ENCODE measurements around the gene KLF16.

KLF16 gene

GRCh38 chr19:1862424-1863327, 703 bp downstream of the KLF16 start:
- TF ChIP-seq, protein P1, sequence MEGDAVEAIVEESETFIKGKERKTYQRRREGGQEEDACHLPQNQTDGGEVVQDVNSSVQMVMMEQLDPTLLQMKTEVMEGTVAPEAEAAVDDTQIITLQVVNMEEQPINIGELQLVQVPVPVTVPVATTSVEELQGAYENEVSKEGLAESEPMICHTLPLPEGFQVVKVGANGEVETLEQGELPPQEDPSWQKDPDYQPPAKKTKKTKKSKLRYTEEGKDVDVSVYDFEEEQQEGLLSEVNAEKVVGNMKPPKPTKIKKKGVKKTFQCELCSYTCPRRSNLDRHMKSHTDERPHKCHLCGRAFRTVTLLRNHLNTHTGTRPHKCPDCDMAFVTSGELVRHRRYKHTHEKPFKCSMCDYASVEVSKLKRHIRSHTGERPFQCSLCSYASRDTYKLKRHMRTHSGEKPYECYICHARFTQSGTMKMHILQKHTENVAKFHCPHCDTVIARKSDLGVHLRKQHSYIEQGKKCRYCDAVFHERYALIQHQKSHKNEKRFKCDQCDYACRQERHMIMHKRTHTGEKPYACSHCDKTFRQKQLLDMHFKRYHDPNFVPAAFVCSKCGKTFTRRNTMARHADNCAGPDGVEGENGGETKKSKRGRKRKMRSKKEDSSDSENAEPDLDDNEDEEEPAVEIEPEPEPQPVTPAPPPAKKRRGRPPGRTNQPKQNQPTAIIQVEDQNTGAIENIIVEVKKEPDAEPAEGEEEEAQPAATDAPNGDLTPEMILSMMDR (IDR thresholded peaks at IDR 0.05; ENCODE audit: extremely low read depth, missing control alignments) = no peak
- peak; percentile 88 for DNase-seq (ENCODE audit: low spot score)

DNA sequence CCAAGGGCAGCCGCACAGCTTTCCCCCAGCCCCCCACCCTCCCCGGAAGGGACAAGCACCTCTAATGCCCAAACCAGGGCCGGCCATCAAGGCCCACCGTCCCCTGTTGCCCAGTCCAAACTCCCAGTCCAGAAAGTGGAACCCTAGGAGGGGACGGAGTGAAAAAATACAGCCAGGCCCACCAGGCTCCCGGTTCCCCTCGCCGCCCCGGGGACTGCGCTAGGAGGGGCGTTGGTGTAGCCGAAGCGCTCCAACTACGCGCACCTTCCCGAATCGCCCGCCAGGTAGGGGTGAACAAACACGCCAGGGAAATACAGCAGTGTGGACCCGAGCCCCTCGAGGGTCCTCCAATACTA, 1.3 kb downstream of the KLF16 start:
- no peak for DNase-seq (ENCODE audit: low spot score)
- TF ChIP-seq, protein P1 (IDR thresholded peaks at IDR 0.05; ENCODE audit: extremely low read depth, missing control alignments) = no peak

GRCh38 chr19:1861599-1862031, 1.8 kb downstream of the KLF16 start:
- TF ChIP-seq, protein P1 (IDR thresholded peaks at IDR 0.05; ENCODE audit: extremely low read depth, missing control alignments) = no peak
- no peak for DNase-seq (ENCODE audit: low spot score)

DNA sequence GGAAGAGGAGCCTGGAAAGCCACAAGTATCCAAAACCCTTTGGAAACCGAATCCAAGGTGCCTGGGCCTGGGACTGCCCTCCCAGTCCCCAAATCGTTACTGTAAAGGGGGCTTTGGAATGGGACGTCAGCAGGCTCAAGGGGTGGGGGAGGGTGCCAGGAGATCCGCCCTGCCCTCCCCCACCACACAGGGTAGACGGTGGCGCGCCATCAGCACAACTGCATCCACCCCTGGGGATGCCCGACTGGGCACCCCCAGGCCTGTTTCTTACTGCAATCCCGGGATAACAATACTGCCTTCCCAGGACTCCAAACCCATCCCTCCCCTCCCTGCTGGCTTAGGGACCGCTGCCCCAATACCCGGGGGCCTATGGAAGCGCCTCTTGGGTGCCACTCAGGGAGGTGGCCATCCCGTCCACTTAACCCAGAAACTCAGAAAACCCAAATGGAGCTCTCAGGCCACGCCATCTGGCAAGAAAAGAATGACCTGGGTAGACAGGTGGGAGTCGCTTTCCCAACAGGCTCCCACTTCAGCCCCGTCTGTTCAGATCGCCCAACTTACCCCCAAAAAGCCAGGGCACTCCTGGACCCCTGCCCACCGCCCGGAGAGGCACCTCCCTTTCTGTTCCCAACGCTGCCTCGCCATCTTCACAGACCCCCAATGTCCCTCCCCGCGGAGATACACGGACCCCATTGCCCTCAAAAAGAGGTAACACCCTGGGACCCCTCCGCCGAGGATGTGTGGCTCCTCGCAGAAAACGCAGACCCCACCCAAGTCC, 2.4 kb downstream of the KLF16 start:
- no peak for DNase-seq (ENCODE audit: low spot score)
- TF ChIP-seq, protein P1 (IDR thresholded peaks at IDR 0.05; ENCODE audit: extremely low read depth, missing control alignments) = no peak

GRCh38 chr19:1860042-1860775, 3.2 kb downstream of the KLF16 start:
- no peak for DNase-seq (ENCODE audit: low spot score)
- TF ChIP-seq, protein P1 (IDR thresholded peaks at IDR 0.05; ENCODE audit: extremely low read depth, missing control alignments) = no peak

GRCh38 chr19:1859331-1859781, 4.0 kb downstream of the KLF16 start:
- TF ChIP-seq, protein P1 (IDR thresholded peaks at IDR 0.05; ENCODE audit: extremely low read depth, missing control alignments) = no peak
- DNase-seq (ENCODE audit: low spot score) = no peak
